ENCODE results near the gene RAB37.

Gene RAB37

DNA sequence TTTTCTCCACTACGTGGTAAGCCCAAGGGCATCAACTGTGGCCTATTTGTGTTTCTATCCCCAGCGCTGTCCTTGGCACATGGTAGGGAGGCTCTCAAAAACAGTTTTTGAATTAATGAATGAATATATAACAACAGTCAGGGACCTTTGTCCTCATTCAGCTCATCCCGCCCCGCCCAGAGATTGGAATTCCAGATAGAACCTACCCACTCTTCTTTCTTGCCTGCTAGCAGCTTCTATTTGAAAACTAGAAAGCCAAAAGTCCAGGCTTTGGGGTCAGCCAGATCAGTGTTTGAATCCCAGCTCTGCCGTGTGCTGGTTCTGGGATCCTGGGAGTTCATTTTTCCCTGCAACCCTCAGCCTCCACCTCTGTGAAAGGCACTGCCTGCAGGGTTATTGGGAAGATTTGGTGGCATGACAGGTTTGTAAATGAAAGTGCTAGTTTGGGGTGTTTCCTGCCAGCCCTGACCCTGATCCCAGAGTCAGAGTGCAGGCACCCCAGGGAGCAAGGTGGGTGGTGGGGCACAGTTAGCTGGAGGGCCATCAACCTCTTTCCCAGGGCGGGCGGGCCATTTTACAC is 15.9 kb downstream of the RAB37 start:
- no peak for DNase-seq (ENCODE audit: low read depth)
- H3K4me3 ChIP-seq (ENCODE audit: control insufficient read depth, low read depth, low read length): no peak overlapping the region
- TF ChIP-seq, protein P1, sequence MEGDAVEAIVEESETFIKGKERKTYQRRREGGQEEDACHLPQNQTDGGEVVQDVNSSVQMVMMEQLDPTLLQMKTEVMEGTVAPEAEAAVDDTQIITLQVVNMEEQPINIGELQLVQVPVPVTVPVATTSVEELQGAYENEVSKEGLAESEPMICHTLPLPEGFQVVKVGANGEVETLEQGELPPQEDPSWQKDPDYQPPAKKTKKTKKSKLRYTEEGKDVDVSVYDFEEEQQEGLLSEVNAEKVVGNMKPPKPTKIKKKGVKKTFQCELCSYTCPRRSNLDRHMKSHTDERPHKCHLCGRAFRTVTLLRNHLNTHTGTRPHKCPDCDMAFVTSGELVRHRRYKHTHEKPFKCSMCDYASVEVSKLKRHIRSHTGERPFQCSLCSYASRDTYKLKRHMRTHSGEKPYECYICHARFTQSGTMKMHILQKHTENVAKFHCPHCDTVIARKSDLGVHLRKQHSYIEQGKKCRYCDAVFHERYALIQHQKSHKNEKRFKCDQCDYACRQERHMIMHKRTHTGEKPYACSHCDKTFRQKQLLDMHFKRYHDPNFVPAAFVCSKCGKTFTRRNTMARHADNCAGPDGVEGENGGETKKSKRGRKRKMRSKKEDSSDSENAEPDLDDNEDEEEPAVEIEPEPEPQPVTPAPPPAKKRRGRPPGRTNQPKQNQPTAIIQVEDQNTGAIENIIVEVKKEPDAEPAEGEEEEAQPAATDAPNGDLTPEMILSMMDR (conservative IDR thresholded peaks at IDR 0.05; ENCODE audit: control insufficient read depth, insufficient read depth, low read depth, low read length): no peak

- DNase-seq (ENCODE audit: low read depth): no peak
- no peak overlapping the region for H3K4me3 ChIP-seq (ENCODE audit: control insufficient read depth, low read depth, low read length)
- TF ChIP-seq, protein P1 (conservative IDR thresholded peaks at IDR 0.05; ENCODE audit: control insufficient read depth, insufficient read depth, low read depth, low read length): no peak
These were observed 17.8 kb downstream of the RAB37 start for GRCh38 chr17:74754832-74755231.

DNA sequence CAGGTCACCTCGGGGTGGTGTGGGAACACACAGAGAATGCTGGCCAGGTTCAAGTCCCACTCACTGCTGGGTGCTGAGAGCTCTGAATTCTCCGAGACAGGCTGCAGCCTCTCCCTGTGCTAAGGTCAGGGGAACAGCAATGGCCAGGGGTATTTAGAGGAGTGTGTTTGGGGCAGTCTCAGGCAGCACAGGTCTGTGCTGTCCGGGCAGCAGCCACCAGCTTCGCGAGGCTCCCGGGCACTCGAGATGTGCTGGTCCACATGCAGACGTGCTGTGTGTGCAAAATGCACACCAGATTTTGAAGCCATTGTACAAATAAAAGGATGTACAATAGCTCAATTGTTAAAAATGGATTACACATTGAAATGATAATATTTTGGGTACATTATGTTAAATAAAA is 18.5 kb downstream of the RAB37 start:
- H3K4me3 ChIP-seq (ENCODE audit: control insufficient read depth, low read depth, low read length): no peak overlapping the region
- TF ChIP-seq, protein P1 (conservative IDR thresholded peaks at IDR 0.05; ENCODE audit: control insufficient read depth, insufficient read depth, low read depth, low read length): no peak
- no peak for DNase-seq (ENCODE audit: low read depth)

GRCh38 chr17:74756891-74757290 is 19.8 kb downstream of the RAB37 start:
- DNase-seq (ENCODE audit: low read depth): no peak
- no peak overlapping the region for H3K4me3 ChIP-seq (ENCODE audit: control insufficient read depth, low read depth, low read length)
- TF ChIP-seq, protein P1 (conservative IDR thresholded peaks at IDR 0.05; ENCODE audit: control insufficient read depth, insufficient read depth, low read depth, low read length): no peak

GRCh38 chr17:74757502-74757901 is 20.4 kb downstream of the RAB37 start:
- TF ChIP-seq, protein P1 (conservative IDR thresholded peaks at IDR 0.05; ENCODE audit: control insufficient read depth, insufficient read depth, low read depth, low read length): no peak
- no peak for DNase-seq (ENCODE audit: low read depth)
- H3K4me3 ChIP-seq (ENCODE audit: control insufficient read depth, low read depth, low read length): no peak overlapping the region

- no peak for DNase-seq (ENCODE audit: low read depth)
- TF ChIP-seq, protein P1 (conservative IDR thresholded peaks at IDR 0.05; ENCODE audit: control insufficient read depth, insufficient read depth, low read depth, low read length): no peak
- no peak overlapping the region for H3K4me3 ChIP-seq (ENCODE audit: control insufficient read depth, low read depth, low read length)
These were observed 21.1 kb downstream of the RAB37 start for GRCh38 chr17:74757931-74758847.

All from fibroblast of mammary gland (primary cell).